Type B pancreatic cell (in vitro differentiated cells): Measurements from ENCODE around the gene GPR22. TPM values are rescaled to one million over a fixed set of nuclear protein-coding genes. Genes with fewer than 3 reads are reported as not detected.

Experiments used
- DNase-seq: peaks from one replicate; pipeline ENCODE4 v3.0.0; 2021; ENCODE audit warnings: mixed read lengths; ENCODE audit not compliant: unreplicated experiment; ENCODE audit errors: extremely low spot score
- H3K27ac Mint-ChIP-seq: 2 replicates; pipeline ENCODE4 v1.8.0; 2021; ENCODE audit warnings: mild to moderate bottlenecking, mixed read lengths
- H3K27me3 Mint-ChIP-seq: 2 replicates; pipeline ENCODE4 v1.8.0; 2021; ENCODE audit warnings: mixed read lengths
- H3K36me3 Mint-ChIP-seq: 2 replicates; pipeline ENCODE4 v1.8.0; 2021; ENCODE audit warnings: mixed read lengths
- H3K4me1 Mint-ChIP-seq: one replicate; pipeline ENCODE4 v1.8.0; 2021; ENCODE audit warnings: mixed read lengths; ENCODE audit not compliant: unreplicated experiment
- H3K4me3 Mint-ChIP-seq: 2 replicates; pipeline ENCODE4 v1.8.0; 2021; ENCODE audit warnings: mild to moderate bottlenecking, mixed read lengths
- H3K9me3 Mint-ChIP-seq: 2 replicates; pipeline ENCODE4 v1.8.0; 2021; ENCODE audit warnings: mixed read lengths
- total RNA-seq: library from RNA; stranded (reverse); gene quantifications from 2 replicates; pipeline ENCODE4 v1.2.1, GENCODE V29; 2021; ENCODE audit warnings: low replicate concordance
- TF ChIP-seq, protein P1 (sequence below): fragments of 200-600 bp; sonication (generic); conservative IDR thresholded peaks from 2 replicates; pipeline ENCODE4 v1.5.0; 2021; ENCODE audit warnings: antibody characterized with exemption, mild to moderate bottlenecking

Gene GPR22
- total RNA-seq, 1 donor from 2014 or later = not detected

DNA sequence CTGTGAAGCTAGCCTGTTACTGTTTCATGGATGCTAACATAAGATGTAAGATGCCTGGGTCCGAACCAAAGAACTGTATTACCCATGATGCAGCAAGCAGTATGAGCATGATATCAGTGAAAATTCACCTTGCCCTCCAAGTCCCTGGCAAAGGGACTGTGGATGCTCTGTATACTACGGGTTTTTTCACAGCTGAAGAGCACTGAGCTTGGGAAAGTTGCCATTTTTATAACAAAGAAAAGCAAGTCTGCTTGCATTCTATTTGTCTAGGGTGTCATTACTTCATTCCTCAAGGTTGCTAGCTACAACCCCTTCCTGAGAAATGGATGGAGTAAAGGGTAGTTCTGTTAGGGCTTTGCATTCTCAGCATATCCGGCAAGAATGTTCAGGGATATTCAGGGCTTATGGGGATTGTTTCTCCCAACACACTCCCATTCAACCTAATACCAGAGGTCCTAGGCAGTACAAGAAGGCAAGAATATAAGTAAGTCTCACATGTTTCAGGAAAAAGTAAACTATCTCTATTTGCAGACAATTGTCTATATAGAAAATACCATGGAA, 5.1 kb upstream of the GPR22 start:
- H3K9me3 Mint-ChIP-seq = no peaks in the 10 kb centered on the region
- H3K4me3 Mint-ChIP-seq = no peak overlapping the region
- H3K27me3 Mint-ChIP-seq = no peaks in the 10 kb centered on the region
- no peaks in the 10 kb centered on the region for H3K36me3 Mint-ChIP-seq
- H3K27ac Mint-ChIP-seq = no peak overlapping the region
- TF ChIP-seq, protein P1, sequence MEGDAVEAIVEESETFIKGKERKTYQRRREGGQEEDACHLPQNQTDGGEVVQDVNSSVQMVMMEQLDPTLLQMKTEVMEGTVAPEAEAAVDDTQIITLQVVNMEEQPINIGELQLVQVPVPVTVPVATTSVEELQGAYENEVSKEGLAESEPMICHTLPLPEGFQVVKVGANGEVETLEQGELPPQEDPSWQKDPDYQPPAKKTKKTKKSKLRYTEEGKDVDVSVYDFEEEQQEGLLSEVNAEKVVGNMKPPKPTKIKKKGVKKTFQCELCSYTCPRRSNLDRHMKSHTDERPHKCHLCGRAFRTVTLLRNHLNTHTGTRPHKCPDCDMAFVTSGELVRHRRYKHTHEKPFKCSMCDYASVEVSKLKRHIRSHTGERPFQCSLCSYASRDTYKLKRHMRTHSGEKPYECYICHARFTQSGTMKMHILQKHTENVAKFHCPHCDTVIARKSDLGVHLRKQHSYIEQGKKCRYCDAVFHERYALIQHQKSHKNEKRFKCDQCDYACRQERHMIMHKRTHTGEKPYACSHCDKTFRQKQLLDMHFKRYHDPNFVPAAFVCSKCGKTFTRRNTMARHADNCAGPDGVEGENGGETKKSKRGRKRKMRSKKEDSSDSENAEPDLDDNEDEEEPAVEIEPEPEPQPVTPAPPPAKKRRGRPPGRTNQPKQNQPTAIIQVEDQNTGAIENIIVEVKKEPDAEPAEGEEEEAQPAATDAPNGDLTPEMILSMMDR = no peak
- no peak for DNase-seq
- no peaks in the 10 kb centered on the region for H3K4me1 Mint-ChIP-seq

DNA sequence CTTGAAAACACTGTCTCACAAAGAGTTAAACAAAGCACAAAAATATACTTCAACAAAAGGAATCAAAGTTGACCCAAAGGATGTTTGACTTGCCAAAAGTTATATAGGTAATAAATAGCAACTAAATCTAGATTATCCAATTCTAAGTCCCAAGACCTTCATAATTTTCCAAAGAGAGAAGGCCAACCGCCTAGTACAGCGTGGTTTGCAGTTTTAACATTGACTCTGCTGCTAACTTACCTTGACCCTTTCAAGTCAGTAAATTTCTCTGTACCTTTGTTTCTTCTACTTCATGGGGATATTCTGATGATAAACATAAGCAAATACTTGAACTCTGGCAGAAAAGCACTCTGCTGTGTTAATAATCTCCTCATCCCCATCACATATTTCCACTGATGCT, 1.9 kb upstream of the GPR22 start:
- Mint-ChIP-seq H3K4me3 (no peak overlapping the region), H3K4me1 (no peaks in the 10 kb centered on the region), H3K36me3 (no peaks in the 10 kb centered on the region), H3K27me3 (no peaks in the 10 kb centered on the region), H3K9me3 (no peaks in the 10 kb centered on the region), H3K27ac (no peak overlapping the region)
- TF ChIP-seq, protein P1 = no peak
- DNase-seq = no peak

DNA sequence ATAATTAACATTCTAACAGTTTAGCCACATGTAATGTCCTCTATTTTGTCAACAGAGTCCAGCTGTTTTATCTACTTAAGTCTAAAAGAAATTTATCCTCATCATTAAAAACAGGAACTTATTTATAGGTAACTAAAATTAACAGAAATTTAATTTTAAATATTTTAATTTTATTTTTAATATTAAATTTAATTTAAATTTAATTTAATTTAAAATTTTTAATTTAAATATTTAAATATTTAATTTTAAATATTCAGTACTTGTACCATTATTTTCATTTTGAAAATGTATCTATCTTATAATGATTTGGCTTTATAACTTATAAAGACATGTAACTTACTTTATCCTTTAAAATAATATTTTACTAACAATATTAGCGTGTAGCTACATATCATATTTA, 1.0 kb upstream of the GPR22 start:
- no peaks in the 10 kb centered on the region for H3K4me1 Mint-ChIP-seq
- H3K27me3 Mint-ChIP-seq = no peaks in the 10 kb centered on the region
- no peak overlapping the region for H3K4me3 Mint-ChIP-seq
- H3K9me3 Mint-ChIP-seq = no peaks in the 10 kb centered on the region
- TF ChIP-seq, protein P1 = no peak
- H3K36me3 Mint-ChIP-seq = no peaks in the 10 kb centered on the region
- no peak overlapping the region for H3K27ac Mint-ChIP-seq
- DNase-seq = no peak

DNA sequence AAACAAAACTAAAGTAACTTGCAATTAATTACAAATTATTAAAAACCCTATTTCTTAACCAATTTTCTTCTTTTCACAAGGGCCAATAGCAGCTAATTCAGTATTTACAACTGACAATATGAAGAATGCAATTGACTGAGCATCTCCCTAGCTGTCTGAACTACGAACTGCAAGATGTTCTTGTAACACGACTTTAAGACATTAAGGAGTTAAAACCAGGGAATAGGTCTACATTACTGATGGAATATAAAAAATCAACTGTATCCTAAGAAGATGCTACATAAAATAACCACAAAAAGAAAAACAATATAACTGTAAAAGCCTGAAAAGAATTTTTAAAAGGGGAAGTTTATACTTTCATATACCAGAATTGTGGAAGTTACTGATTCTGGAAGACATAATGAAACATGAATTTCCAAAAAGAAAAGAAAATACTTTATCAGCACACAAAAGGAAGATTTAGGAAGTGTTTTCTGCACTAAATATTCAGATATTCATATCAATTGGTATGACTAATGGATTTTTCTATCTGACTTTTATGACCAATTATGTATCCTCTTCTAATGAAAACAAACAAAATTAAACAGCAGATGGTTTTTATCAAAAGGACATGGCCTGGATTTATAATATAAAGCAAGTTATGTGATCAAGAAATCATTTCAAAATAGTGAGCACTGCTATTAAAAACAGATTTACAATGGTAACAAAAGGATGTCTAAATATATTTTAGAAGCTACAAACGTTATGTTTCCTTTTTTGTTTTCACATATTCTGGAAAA, 1.6 kb downstream of the GPR22 start:
- no peaks in the 10 kb centered on the region for H3K27me3 Mint-ChIP-seq

DNA sequence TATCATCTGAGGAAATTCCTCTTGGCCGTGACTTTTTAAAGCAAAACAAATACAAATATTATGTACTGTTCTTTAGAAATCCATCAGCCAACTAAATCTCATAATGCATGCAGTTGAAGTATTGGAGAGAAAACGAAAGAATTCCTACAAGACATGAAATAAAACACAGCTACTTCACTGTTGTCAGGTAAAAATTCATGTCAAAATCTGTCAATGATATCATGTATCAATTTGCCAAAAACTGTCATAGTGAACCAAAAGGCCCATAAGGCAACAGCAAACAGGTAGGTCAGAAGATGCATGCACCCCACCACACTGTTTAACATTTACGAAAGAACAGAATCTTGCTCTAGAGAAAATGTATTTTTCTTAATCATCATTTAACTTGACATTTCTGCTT, 2.3 kb downstream of the GPR22 start:
- Mint-ChIP-seq H3K4me1 (no peaks in the 10 kb centered on the region), H3K27me3 (no peaks in the 10 kb centered on the region), H3K36me3 (no peaks in the 10 kb centered on the region), H3K9me3 (no peaks in the 10 kb centered on the region), H3K27ac (no peak overlapping the region), H3K4me3 (no peak overlapping the region)
- DNase-seq = no peak
- TF ChIP-seq, protein P1 = no peak

More for the DNA sequence above, 1.6 kb downstream of the GPR22 start:
- DNase-seq = no peak
- TF ChIP-seq, protein P1 = no peak
- H3K36me3 Mint-ChIP-seq = no peaks in the 10 kb centered on the region
- H3K4me1 Mint-ChIP-seq = no peaks in the 10 kb centered on the region
- no peaks in the 10 kb centered on the region for H3K9me3 Mint-ChIP-seq
- H3K4me3 Mint-ChIP-seq = no peak overlapping the region
- H3K27ac Mint-ChIP-seq = no peak overlapping the region
